OCI-LY3 (cell line): Measurements from ENCODE around the gene GRIK2.

Experiments used
- H2AFZ ChIP-seq: fragments of 200-600, 300-600 bp; shearing (Covaris generic); 2 replicates; pipeline ENCODE4 v1.6.0; 2014; ENCODE audit warnings: antibody characterized with exemption, low read depth, low read length
- H3K27ac ChIP-seq: fragments of 200-600, 300-600 bp; sonication (generic); 2 replicates; pipeline ENCODE4 v1.5.1; 2014; ENCODE audit warnings: mild to moderate bottlenecking, low read length, moderate library complexity, mixed read lengths
- H3K27me3 ChIP-seq: fragments of 200-600, 300-600 bp; sonication (generic); 2 replicates; pipeline ENCODE4 v1.6.1; 2014; ENCODE audit warnings: low read depth, low read length, mixed read lengths
- H3K36me3 ChIP-seq: fragments of 200-600, 300-600 bp; sonication (generic); replicated peaks from 2 replicates; pipeline ENCODE3; 2014; ENCODE audit warnings: low read depth, low read length, mixed read lengths
- H3K4me1 ChIP-seq: fragments of 300-600, 200-600 bp; sonication (generic); 2 replicates; pipeline ENCODE4 v1.6.1; 2014; ENCODE audit warnings: low read length, mixed read lengths
- H3K4me2 ChIP-seq: fragments of 200-600, 300-600 bp; sonication (generic); 2 replicates; pipeline ENCODE4 v1.6.1; 2014; ENCODE audit warnings: low read length, mixed read lengths
- H3K4me3 ChIP-seq: fragments of 300-600, 200-600 bp; sonication (generic); 2 replicates; pipeline ENCODE4 v1.5.1; 2014; ENCODE audit warnings: antibody characterized with exemption, mild to moderate bottlenecking, low read length, moderate library complexity
- H3K79me2 ChIP-seq: fragments of 300-600, 200-600 bp; shearing (Covaris generic); 2 replicates; pipeline ENCODE4 v1.6.1; 2014; ENCODE audit warnings: mild to moderate bottlenecking, low read length, mixed read lengths
- H3K9ac ChIP-seq: fragments of 300-600, 200-600 bp; shearing (Covaris generic); 2 replicates; pipeline ENCODE4 v1.6.0; 2014; ENCODE audit warnings: mild to moderate bottlenecking, low read length, moderate library complexity
- H3K9me3 ChIP-seq: fragments of 200-600, 300-600 bp; shearing (Covaris generic); 2 replicates; pipeline ENCODE4 v1.6.1; 2014; ENCODE audit warnings: low read length, mixed read lengths; ENCODE audit not compliant: insufficient read depth
- H4K20me1 ChIP-seq: fragments of 200-600, 300-600 bp; sonication (generic); 2 replicates; pipeline ENCODE4 v1.6.1; 2016; ENCODE audit warnings: low read length, mixed read lengths; ENCODE audit not compliant: insufficient read depth
- EZH2phosphoT487 ChIP-seq: fragments of 200-600 bp; shearing (Covaris generic); IDR thresholded peaks from 2 replicates; pipeline ENCODE4 v1.6.1; 2018; ENCODE audit warnings: antibody characterized with exemption, mixed run types, low read depth
- TF ChIP-seq, protein P1 (sequence below): fragments of 200-600, 300-600 bp; sonication (generic); IDR thresholded peaks from 2 replicates; pipeline ENCODE4 v1.5.1; 2014; ENCODE audit warnings: antibody characterized with exemption, low read length, low read depth

GRIK2 gene

DNA sequence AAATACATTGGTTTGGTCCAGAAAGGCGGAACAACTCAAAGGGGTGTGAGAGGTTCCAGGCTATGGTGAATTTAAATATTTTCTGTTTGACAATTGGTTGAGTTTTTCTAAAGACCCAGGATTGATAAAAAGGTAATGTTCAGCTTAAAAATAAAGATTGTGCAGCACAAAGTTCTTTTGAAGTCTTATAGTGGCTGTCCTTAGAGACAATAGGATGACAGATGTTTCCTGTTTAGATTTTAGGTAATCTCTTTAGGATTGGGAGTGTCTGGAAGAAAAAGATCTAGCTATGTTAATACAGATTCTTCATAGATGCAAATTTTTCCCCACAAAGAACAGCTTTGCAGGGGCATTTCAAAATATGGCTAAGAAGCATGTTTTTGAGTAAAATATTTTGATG is 119.7 kb downstream of the GRIK2 start:
- H3K4me2 ChIP-seq = no peak overlapping the region
- peaks cover 6% of the 10 kb centered on the region; the same call in 1 of the 2 replicates for H3K4me1 ChIP-seq

DNA sequence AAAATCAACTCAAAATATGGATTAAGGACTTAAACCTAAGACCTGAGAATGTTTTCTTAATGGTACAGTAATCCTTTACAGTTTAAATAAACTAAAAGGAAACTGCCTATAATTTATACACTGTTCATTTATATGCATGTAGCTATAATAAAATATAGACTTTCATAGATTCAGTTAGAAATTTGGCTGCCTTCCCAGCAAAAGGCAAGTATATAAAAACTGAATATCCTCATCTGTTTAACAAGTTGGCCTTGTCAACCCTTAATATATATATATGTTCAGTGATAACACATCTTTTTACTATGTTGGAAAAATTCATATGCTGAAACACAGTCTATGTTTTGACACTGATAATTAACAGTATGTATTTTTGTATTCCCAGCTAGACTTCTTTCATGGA is 123.1 kb downstream of the GRIK2 start:
- TF ChIP-seq EZH2phosphoT487 = no peak
- TF ChIP-seq, protein P1, sequence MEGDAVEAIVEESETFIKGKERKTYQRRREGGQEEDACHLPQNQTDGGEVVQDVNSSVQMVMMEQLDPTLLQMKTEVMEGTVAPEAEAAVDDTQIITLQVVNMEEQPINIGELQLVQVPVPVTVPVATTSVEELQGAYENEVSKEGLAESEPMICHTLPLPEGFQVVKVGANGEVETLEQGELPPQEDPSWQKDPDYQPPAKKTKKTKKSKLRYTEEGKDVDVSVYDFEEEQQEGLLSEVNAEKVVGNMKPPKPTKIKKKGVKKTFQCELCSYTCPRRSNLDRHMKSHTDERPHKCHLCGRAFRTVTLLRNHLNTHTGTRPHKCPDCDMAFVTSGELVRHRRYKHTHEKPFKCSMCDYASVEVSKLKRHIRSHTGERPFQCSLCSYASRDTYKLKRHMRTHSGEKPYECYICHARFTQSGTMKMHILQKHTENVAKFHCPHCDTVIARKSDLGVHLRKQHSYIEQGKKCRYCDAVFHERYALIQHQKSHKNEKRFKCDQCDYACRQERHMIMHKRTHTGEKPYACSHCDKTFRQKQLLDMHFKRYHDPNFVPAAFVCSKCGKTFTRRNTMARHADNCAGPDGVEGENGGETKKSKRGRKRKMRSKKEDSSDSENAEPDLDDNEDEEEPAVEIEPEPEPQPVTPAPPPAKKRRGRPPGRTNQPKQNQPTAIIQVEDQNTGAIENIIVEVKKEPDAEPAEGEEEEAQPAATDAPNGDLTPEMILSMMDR = no peak
- H3K27ac ChIP-seq = no peak overlapping the region
- H3K4me1 ChIP-seq = peaks cover 6% of the 10 kb centered on the region; the same call in 1 of the 2 replicates
- no peaks in the 10 kb centered on the region for H3K79me2 ChIP-seq
- no peak overlapping the region for H3K4me3 ChIP-seq
- no peak overlapping the region for H2AFZ ChIP-seq
- H3K9ac ChIP-seq = no peak overlapping the region
- H4K20me1 ChIP-seq = no peaks in the 10 kb centered on the region
- H3K9me3 ChIP-seq = no peaks in the 10 kb centered on the region
- no peaks in the 10 kb centered on the region for H3K27me3 ChIP-seq
- no peak overlapping the region for H3K4me2 ChIP-seq
- no peaks in the 10 kb centered on the region for H3K36me3 ChIP-seq

More for the DNA sequence above, 119.7 kb downstream of the GRIK2 start:
- Histone ChIP-seq H3K36me3 (no peaks in the 10 kb centered on the region), H3K4me3 (no peak overlapping the region), H3K27me3 (no peaks in the 10 kb centered on the region), H3K79me2 (no peaks in the 10 kb centered on the region), H3K9me3 (no peaks in the 10 kb centered on the region), H3K9ac (no peak overlapping the region), H2AFZ (no peak overlapping the region), H4K20me1 (no peaks in the 10 kb centered on the region), H3K27ac (no peak overlapping the region)
- TF ChIP-seq, protein P1 = no peak
- TF ChIP-seq EZH2phosphoT487 = no peak

DNA sequence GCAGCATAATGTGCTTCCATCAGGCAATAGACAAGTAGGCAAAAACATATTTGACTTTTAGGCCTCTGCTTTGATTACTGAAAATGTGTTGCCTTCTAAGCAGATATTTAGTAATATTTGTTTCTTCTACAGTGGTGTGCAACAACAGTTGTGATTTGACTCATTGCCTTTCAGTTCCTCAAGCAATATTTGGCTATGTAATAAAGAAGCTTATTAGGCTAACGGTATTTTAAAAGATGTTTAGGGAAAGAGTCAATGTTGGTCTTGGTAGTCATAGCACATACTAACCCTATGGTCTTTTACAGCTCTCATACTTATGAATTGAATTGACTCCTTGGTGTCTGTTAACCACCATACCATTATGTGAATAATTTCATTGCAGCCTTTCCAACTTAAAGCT is 124.1 kb downstream of the GRIK2 start:
- Histone ChIP-seq H3K4me3 (no peak overlapping the region), H2AFZ (no peak overlapping the region), H3K36me3 (no peaks in the 10 kb centered on the region), H3K79me2 (no peaks in the 10 kb centered on the region), H3K4me1 (peaks cover 6% of the 10 kb centered on the region; the same call in 1 of the 2 replicates), H3K27ac (no peak overlapping the region), H3K4me2 (no peak overlapping the region), H3K9ac (no peak overlapping the region), H3K27me3 (no peaks in the 10 kb centered on the region), H3K9me3 (no peaks in the 10 kb centered on the region), H4K20me1 (no peaks in the 10 kb centered on the region)
- no peak for TF ChIP-seq EZH2phosphoT487
- TF ChIP-seq, protein P1 = no peak

GRCh38 chr6:101522254-101522653 is 128.7 kb downstream of the GRIK2 start:
- Histone ChIP-seq H3K36me3 (no peaks in the 10 kb centered on the region), H3K27me3 (no peaks in the 10 kb centered on the region), H3K9me3 (no peaks in the 10 kb centered on the region), H2AFZ (no peak overlapping the region), H4K20me1 (no peaks in the 10 kb centered on the region), H3K27ac (no peak overlapping the region), H3K4me3 (no peak overlapping the region), H3K79me2 (no peaks in the 10 kb centered on the region), H3K4me2 (no peak overlapping the region), H3K9ac (no peak overlapping the region), H3K4me1 (peaks cover 6% of the 10 kb centered on the region; the same call in 1 of the 2 replicates)
- TF ChIP-seq, protein P1 = no peak
- no peak for TF ChIP-seq EZH2phosphoT487
